ENCODE results near the gene OR13A1.

OR13A1 gene

GRCh38 chr10:45256246-45256645, 59.2 kb downstream of the OR13A1 start:
- TF ChIP-seq CTCF (IDR thresholded peaks at IDR 0.05; ENCODE audit: insufficient read depth, low read depth, low read length, missing control alignments) = no peak
- DNase-seq (ENCODE audit: low read depth) = no peak
- no peak overlapping the region for H3K4me3 ChIP-seq (ENCODE audit: low read length)

- DNase-seq (ENCODE audit: low read depth) = no peak
- H3K4me3 ChIP-seq (ENCODE audit: low read length) = no peak overlapping the region
- TF ChIP-seq CTCF (IDR thresholded peaks at IDR 0.05; ENCODE audit: insufficient read depth, low read depth, low read length, missing control alignments) = no peak
Measured at GRCh38 chr10:45255706-45256105, 59.7 kb downstream of the OR13A1 start.

GRCh38 chr10:45254892-45255291, 60.5 kb downstream of the OR13A1 start:
- H3K4me3 ChIP-seq (ENCODE audit: low read length) = no peak overlapping the region
- no peak for TF ChIP-seq CTCF (IDR thresholded peaks at IDR 0.05; ENCODE audit: insufficient read depth, low read depth, low read length, missing control alignments)
- no peak for DNase-seq (ENCODE audit: low read depth)

- H3K4me3 ChIP-seq (ENCODE audit: low read length) = no peak overlapping the region
- no peak for DNase-seq (ENCODE audit: low read depth)
- TF ChIP-seq CTCF (IDR thresholded peaks at IDR 0.05; ENCODE audit: insufficient read depth, low read depth, low read length, missing control alignments) = no peak
Measured at GRCh38 chr10:45253183-45253914, 62.1 kb downstream of the OR13A1 start.

Data from epithelial cell of esophagus (primary cell).